Neutrophil (primary cell): ENCODE measurements around the gene TRIM63.

Experiments used
- H3K27ac ChIP-seq: fragments of 200-600 bp; sonication (generic); 2 replicates; pipeline ENCODE4 v1.5.1; 2016; ENCODE audit warnings: mild to moderate bottlenecking, moderate library complexity
- H3K27me3 ChIP-seq: fragments of 200-600 bp; sonication (generic); 2 replicates; pipeline ENCODE4 v1.6.0; 2016; ENCODE audit warnings: mild to moderate bottlenecking
- H3K36me3 ChIP-seq: fragments of 200-600 bp; sonication (generic); 2 replicates; pipeline ENCODE4 v1.5.1; 2017
- H3K4me1 ChIP-seq, 2 experiments: fragments of 200-600 bp in 1 of 2; sonication (generic) in 1 of 2; 1 replicate in 1 of 2; 2 replicates in 1 of 2; pipeline versions ENCODE4 v1.5.1 to v1.6.1; 2013 to 2016; ENCODE audit warnings: low read depth in 1 of 2, low read length in 1 of 2, mild to moderate bottlenecking in 1 of 2, moderate library complexity in 1 of 2; ENCODE audit not compliant: control insufficient read depth in 1 of 2, insufficient read depth in 1 of 2
- H3K4me3 ChIP-seq, 2 experiments: fragments of 200-600 bp in 1 of 2; sonication (generic) in 1 of 2; 1 replicate in 1 of 2; 2 replicates in 1 of 2; pipeline ENCODE4 v1.5.1; 2013 to 2016; ENCODE audit warnings: low read depth in 1 of 2, low read length in 1 of 2, mild to moderate bottlenecking in 1 of 2, moderate library complexity in 1 of 2
- H3K9me3 ChIP-seq: fragments of 200-600 bp; sonication (generic); 2 replicates; pipeline ENCODE4 v1.5.1; 2016
- CTCF ChIP-seq: fragments of 200-600 bp; sonication (generic); IDR thresholded peaks from 2 replicates; pipeline ENCODE4 v1.5.1; 2016; ENCODE audit warnings: antibody characterized with exemption

The TRIM63 gene

GRCh38 chr1:26025060-26025459, 42.4 kb downstream of the TRIM63 start:
- H3K4me1 ChIP-seq, result no peaks in the 10 kb centered on the region
- H3K4me3 ChIP-seq, result no peak overlapping the region

GRCh38 chr1:26023826-26024225, 43.6 kb downstream of the TRIM63 start:
- H3K27me3 ChIP-seq, result peaks cover 3% of the 10 kb centered on the region
- no peak for TF ChIP-seq CTCF
- H3K9me3 ChIP-seq, result no peaks in the 10 kb centered on the region
- no peak overlapping the region for H3K27ac ChIP-seq
- H3K4me1 ChIP-seq, result no peaks in the 10 kb centered on the region
- H3K4me3 ChIP-seq, result no peak overlapping the region
- H3K36me3 ChIP-seq, result no peaks in the 10 kb centered on the region

More at GRCh38 chr1:26025060-26025459, 42.4 kb downstream of the TRIM63 start:
- no peak overlapping the region for H3K27ac ChIP-seq
- no peaks in the 10 kb centered on the region for H3K36me3 ChIP-seq
- H3K27me3 ChIP-seq, result peaks cover 3% of the 10 kb centered on the region
- no peak for TF ChIP-seq CTCF
- no peaks in the 10 kb centered on the region for H3K9me3 ChIP-seq

GRCh38 chr1:26023009-26023408, 44.4 kb downstream of the TRIM63 start:
- H3K27ac ChIP-seq, result no peak overlapping the region
- H3K27me3 ChIP-seq, result peaks cover 3% of the 10 kb centered on the region
- TF ChIP-seq CTCF, result no peak
- H3K9me3 ChIP-seq, result no peaks in the 10 kb centered on the region
- no peaks in the 10 kb centered on the region for H3K4me1 ChIP-seq
- no peak overlapping the region for H3K4me3 ChIP-seq
- H3K36me3 ChIP-seq, result no peaks in the 10 kb centered on the region

GRCh38 chr1:26022404-26022779, 45.0 kb downstream of the TRIM63 start:
- Histone ChIP-seq H3K36me3 (no peaks in the 10 kb centered on the region), H3K9me3 (no peaks in the 10 kb centered on the region), H3K27ac (no peak overlapping the region), H3K4me3 (no peak overlapping the region), H3K4me1 (peaks cover under 1% of the 10 kb centered on the region in 2 experiments), H3K27me3 (peaks cover 3% of the 10 kb centered on the region)
- no peak for TF ChIP-seq CTCF

- no peak for TF ChIP-seq CTCF
- peaks cover 6 to 7% of the 10 kb centered on the region in 2 experiments for H3K4me1 ChIP-seq
- H3K36me3 ChIP-seq, result no peaks in the 10 kb centered on the region
- peaks cover 3% of the 10 kb centered on the region for H3K27me3 ChIP-seq
- H3K9me3 ChIP-seq, result no peaks in the 10 kb centered on the region
- no peak within 1 kb of the TSS for H3K4me3 ChIP-seq
- no peak within 1 kb of the TSS for H3K27ac ChIP-seq
These were observed 45.6 kb downstream of the TRIM63 start, which contains the start of gene EXTL1 for GRCh38 chr1:26021647-26022403. EXTL1 (plus strand) TSS chr1:26021775; CDS start chr1:26022647, 872 bp downstream.
